ENCODE data around the gene WDPCP.

DNA sequence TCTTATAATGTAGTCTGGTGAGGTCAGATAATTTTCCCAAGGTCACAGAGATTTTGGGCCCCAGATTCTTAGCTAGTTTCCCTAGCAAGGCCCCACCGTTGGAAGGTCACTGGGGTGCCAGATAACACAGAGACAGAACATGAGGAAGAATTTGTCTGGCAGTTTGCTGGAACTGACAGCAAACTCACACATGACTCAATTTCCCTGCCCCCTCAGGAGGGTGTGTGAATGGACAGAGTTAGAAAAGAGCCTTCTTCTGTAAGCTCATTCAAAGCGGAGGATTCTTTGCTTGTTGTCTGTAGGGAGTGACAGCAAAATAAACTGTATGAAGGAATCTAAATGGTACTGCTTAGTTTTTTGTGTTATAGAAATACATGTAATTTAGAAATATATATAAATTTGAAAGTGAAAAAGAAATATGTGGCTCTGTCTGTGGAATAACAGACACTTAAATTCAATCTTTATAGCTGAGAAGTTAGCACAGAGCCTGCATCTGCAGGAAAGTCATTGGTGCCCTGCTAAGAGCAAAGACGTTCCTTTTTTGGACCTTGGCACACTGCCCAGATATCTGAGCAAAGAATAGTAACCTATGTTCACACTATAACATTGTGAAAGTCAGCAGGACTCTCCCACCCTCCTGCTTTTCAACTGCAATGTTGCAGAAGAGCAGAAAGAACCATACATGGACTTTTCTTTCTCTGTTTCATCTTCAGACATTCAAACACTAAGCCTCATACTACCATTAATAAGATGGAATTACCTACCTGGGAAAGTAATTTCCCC, 2.5 kb upstream of the WDPCP start:
- TF ChIP-seq, protein P1, sequence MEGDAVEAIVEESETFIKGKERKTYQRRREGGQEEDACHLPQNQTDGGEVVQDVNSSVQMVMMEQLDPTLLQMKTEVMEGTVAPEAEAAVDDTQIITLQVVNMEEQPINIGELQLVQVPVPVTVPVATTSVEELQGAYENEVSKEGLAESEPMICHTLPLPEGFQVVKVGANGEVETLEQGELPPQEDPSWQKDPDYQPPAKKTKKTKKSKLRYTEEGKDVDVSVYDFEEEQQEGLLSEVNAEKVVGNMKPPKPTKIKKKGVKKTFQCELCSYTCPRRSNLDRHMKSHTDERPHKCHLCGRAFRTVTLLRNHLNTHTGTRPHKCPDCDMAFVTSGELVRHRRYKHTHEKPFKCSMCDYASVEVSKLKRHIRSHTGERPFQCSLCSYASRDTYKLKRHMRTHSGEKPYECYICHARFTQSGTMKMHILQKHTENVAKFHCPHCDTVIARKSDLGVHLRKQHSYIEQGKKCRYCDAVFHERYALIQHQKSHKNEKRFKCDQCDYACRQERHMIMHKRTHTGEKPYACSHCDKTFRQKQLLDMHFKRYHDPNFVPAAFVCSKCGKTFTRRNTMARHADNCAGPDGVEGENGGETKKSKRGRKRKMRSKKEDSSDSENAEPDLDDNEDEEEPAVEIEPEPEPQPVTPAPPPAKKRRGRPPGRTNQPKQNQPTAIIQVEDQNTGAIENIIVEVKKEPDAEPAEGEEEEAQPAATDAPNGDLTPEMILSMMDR (IDR thresholded peaks at IDR 0.05): no peak
- no peak for TF ChIP-seq POLR2A (IDR thresholded peaks at IDR 0.05)
